K562 (cell line): ENCODE data around the gene GPR162. TPM values are rescaled to one million over a fixed set of nuclear protein-coding genes. Genes with fewer than 3 reads are reported as not detected.

ENCODE experiments used
- ATAC-seq: fragments of 200-7000 bp; cut with Tn5 transposase; 3 replicates; pipeline ENCODE4 v1.9.1; 2020; ENCODE audit warnings: moderate library complexity
- BruUV-seq: library from RNA; stranded (reverse); fragments of 400-500 nt; replicated peaks from 2 replicates; lab custom pipeline; 2021; lab: Mats Ljungman, UMichigan
- CTCF ChIA-PET: fragments of 300-600 bp; formaldehyde crosslinking; extraction: SDS; loops from one replicate; lab custom pipeline; 2021; ENCODE audit warnings: low intra/inter-chr PET ratio; lab: Yijun Ruan, JAX
- POLR2A ChIA-PET: fragments of 300-600, 350-650 bp; sonication (Branson Sonifier 250); formaldehyde crosslinking; extraction: SDS; loops from one replicate; lab custom pipeline; 2021; ENCODE audit warnings: antibody characterized with exemption, inconsistent platforms; lab: Yijun Ruan, JAX
- DNase-seq, 4 experiments: peaks; one replicate each; pipeline versions ENCODE4 v3.0.0 to v3.0.0-alpha.2; 2011 to 2018; ENCODE audit warnings: low spot score in 3 of 4, mixed read lengths in 3 of 4; ENCODE audit errors: extremely low read depth in 1 of 4
- FAIRE-seq: peaks from 2 replicates; lab custom pipeline; 2011; peaks lifted over from hg19 to GRCh38; lab: Jason Lieb, UNC
- H2AFZ ChIP-seq: 2 replicates; pipeline ENCODE4 v1.6.0; 2011; ENCODE audit warnings: low read depth, low read length, control low read depth, inconsistent platforms
- H3K27ac ChIP-seq: fragments of 200-600 bp; 3 replicates; pipeline ENCODE4 v1.8.0; 2011; ENCODE audit warnings: low read depth, mild to moderate bottlenecking, control low read depth, inconsistent platforms, low read length, moderate library complexity, mixed read lengths; ENCODE audit errors: extremely low read depth
- H3K27me3 ChIP-seq, 2 experiments: fragments of 300-600 bp in 1 of 2; 2 replicates in 1 of 2; 3 replicates in 1 of 2; pipeline versions ENCODE4 v1.6.0 to v1.8.0; 2011; ENCODE audit warnings: inconsistent platforms in 2 of 2, low read length in 2 of 2, mild to moderate bottlenecking in 1 of 2, mixed read lengths in 1 of 2, moderate library complexity in 1 of 2; ENCODE audit not compliant: control insufficient read depth in 2 of 2, insufficient read depth in 2 of 2
- H3K36me3 ChIP-seq: fragments of 300-600 bp; 3 replicates; pipeline ENCODE4 v1.8.0; 2011; ENCODE audit warnings: mild to moderate bottlenecking, low read length, inconsistent platforms; ENCODE audit not compliant: control insufficient read depth, insufficient read depth
- H3K4me1 ChIP-seq, 2 experiments: fragments of 200-600 bp in 1 of 2; replicated peaks in 1 of 2; 2 replicates in 1 of 2; 3 replicates in 1 of 2; pipeline versions ENCODE4 v1.5.1 to v1.8.0; 2011; ENCODE audit warnings: inconsistent platforms in 2 of 2, low read length in 2 of 2, mild to moderate bottlenecking in 1 of 2, mixed read lengths in 1 of 2, moderate library complexity in 1 of 2; ENCODE audit not compliant: control insufficient read depth in 2 of 2, insufficient read depth in 2 of 2
- H3K4me2 ChIP-seq: 2 replicates; pipeline ENCODE4 v1.6.1; 2011; ENCODE audit warnings: low read length, control low read depth, inconsistent platforms, mixed read lengths; ENCODE audit not compliant: insufficient read depth
- H3K4me3 ChIP-seq: fragments of 200-600 bp; sonication (generic), shearing (Covaris generic); 2 replicates; pipeline ENCODE4 v1.5.1; 2016; ENCODE audit warnings: control low read depth, inconsistent platforms
- H3K79me2 ChIP-seq: fragments of 200-600 bp; 3 replicates; pipeline ENCODE4 v1.8.0; 2011; ENCODE audit warnings: low read length, inconsistent platforms; ENCODE audit not compliant: control insufficient read depth, insufficient read depth
- H3K9ac ChIP-seq, 2 experiments: 2 replicates each; pipeline versions ENCODE4 v1.6.0 to v1.6.1; 2011; ENCODE audit warnings: low read depth in 2 of 2, low read length in 2 of 2, control low read depth in 1 of 2, inconsistent platforms in 1 of 2, mild to moderate bottlenecking in 1 of 2, mixed read lengths in 1 of 2; ENCODE audit not compliant: insufficient read depth in 1 of 2
- H3K9me1 ChIP-seq: one replicate; pipeline ENCODE4 v1.6.0; 2011; ENCODE audit warnings: inconsistent platforms, mild to moderate bottlenecking, low read length, moderate library complexity; ENCODE audit not compliant: control insufficient read depth, insufficient read depth
- H3K9me3 ChIP-seq: replicated peaks from 2 replicates; pipeline ENCODE4 v1.5.1; 2011; ENCODE audit warnings: low read depth, low read length, inconsistent platforms; ENCODE audit not compliant: control insufficient read depth, insufficient read depth
- H4K20me1 ChIP-seq: replicated peaks from 2 replicates; pipeline ENCODE4 v1.6.1; 2011; ENCODE audit warnings: low read length, inconsistent platforms, mixed read lengths; ENCODE audit not compliant: control insufficient read depth, insufficient read depth
- ATF1 ChIP-seq, 2 experiments: fragments of 450-650 bp in 1 of 2; IDR thresholded peaks; 2 replicates each; pipeline ENCODE4 v1.6.1; 2016; ENCODE audit warnings: missing compliant biosample characterization in 1 of 2, missing genetic modification characterization in 1 of 2
- CHD2 ChIP-seq: IDR thresholded peaks from 2 replicates; pipeline ENCODE4 v1.6.1; 2011; ENCODE audit warnings: low read depth, low read length
- EP300 ChIP-seq: IDR thresholded peaks from 2 replicates; pipeline ENCODE4 v1.6.1; 2012; ENCODE audit warnings: low read length, improper control_type of control experiment
- EWSR1 ChIP-seq: fragments of 450-650 bp; IDR thresholded peaks from 2 replicates; pipeline ENCODE4 v1.6.1; 2018; ENCODE audit warnings: borderline replicate concordance, mild to moderate bottlenecking, low read depth, moderate library complexity; ENCODE audit not compliant: partially characterized antibody
- HCFC1 ChIP-seq: IDR thresholded peaks from 2 replicates; pipeline ENCODE4 v1.6.1; 2012; ENCODE audit warnings: low read depth, low read length, improper control_type of control experiment
- MAFK ChIP-seq: IDR thresholded peaks from 2 replicates; pipeline ENCODE4 v1.6.1; 2011; ENCODE audit warnings: low read length, improper control_type of control experiment
- MBD2 ChIP-seq: sonication (generic); IDR thresholded peaks from 2 replicates; pipeline ENCODE4 v1.6.1; 2016; ENCODE audit warnings: low read depth, borderline replicate concordance
- NR3C1 ChIP-seq: sonication (generic); formaldehyde crosslinking; IDR thresholded peaks from 2 replicates; pipeline ENCODE4 v1.8.1; 2022; ENCODE audit warnings: missing genetic modification reagents
- PTRF ChIP-seq: fragments of 450-650 bp; IDR thresholded peaks from 2 replicates; pipeline ENCODE4 v1.6.1; 2016; ENCODE audit warnings: mild to moderate bottlenecking, missing genetic modification characterization, missing compliant biosample characterization
- SAP30 ChIP-seq: fragments of 200-600 bp; sonication (generic); IDR thresholded peaks from 2 replicates; pipeline ENCODE4 v1.6.1; 2012; ENCODE audit warnings: borderline replicate concordance, low read depth, mild to moderate bottlenecking, moderate library complexity, low read length, control low read depth, inconsistent platforms; ENCODE audit not compliant: insufficient read depth, poor library complexity, severe bottlenecking
- U2AF1 ChIP-seq: fragments of 200-400 bp; formaldehyde crosslinking; optimal IDR thresholded peaks from 2 replicates; pipeline ENCODE3; 2017; ENCODE audit warnings: mild to moderate bottlenecking, low read depth, low read length, moderate library complexity
- ZC3H8 ChIP-seq: fragments of 450-650 bp; IDR thresholded peaks from 2 replicates; pipeline ENCODE4 v1.6.1; 2017
- ZNF347 ChIP-seq: fragments of 450-650 bp; formaldehyde crosslinking; IDR thresholded peaks from 2 replicates; pipeline ENCODE4 v1.4.0; 2020; ENCODE audit warnings: low read depth, mild to moderate bottlenecking, moderate library complexity
- WGBS: fragments of 100-300 bp; shearing (Covaris generic); methylation state at CpG from one replicate; pipeline ENCODE4 v1.1.6; 2016; ENCODE audit warnings: low coverage, mixed read lengths; ENCODE audit not compliant: insufficient coverage; ENCODE audit errors: missing lambda C conversion rate; 5-methylcytosine and 5-hydroxymethylcytosine counted together
- in situ Hi-C: fragments of 300-500 bp; cut with MboI; formaldehyde crosslinking; loops from 4 replicates; pipeline ENCODE4 v1.15.0; 2018; ENCODE audit warnings: inconsistent platforms, mixed read lengths
- intact Hi-C: fragments of 100-400 bp; cut with micrococcal nuclease; formaldehyde crosslinking; loops from 2 replicates; pipeline ENCODE4 v1.14.2; 2022
- polyA plus RNA-seq, 8 experiments: library from polyadenylated mRNA; depleted of rRNA in 4 of 8; stranded (reverse) in 5 of 8; unstranded in 3 of 8; fragments of >200 nt; fragmentation: Nextera tagmentation in 2 of 8; fragmentation: Illumina TruSeq in 1 of 8; extraction: Ambion mirVana in 2 of 8; extraction: Trizol in 1 of 8; gene quantifications; 2 replicates each; pipeline versions ENCODE4 v1.2.1 to v1.2.3, GENCODE V29; 2011 to 2014; ENCODE audit warnings: inconsistent platforms in 1 of 8, missing spikeins in 1 of 8
- total RNA-seq, 7 experiments: library from RNA; depleted of rRNA in 6 of 7; stranded (reverse); fragments of >200 nt in 6 of 7; fragmentation: Illumina TruSeq in 2 of 7; extraction: Trizol in 2 of 7; gene quantifications; 2 replicates each; pipeline versions ENCODE4 v1.2.1 to v1.2.3, GENCODE V29; 2011 to 2021; ENCODE audit warnings: low replicate concordance in 1 of 7
- TF ChIP-seq, protein P1 (sequence below): fragments of 250-450 bp; sonication (Bioruptor Pico); IDR thresholded peaks from 2 replicates; pipeline ENCODE4 v1.9.0; 2021; ENCODE audit warnings: mild to moderate bottlenecking
- TF ChIP-seq, protein P2 (sequence below): sonication (generic); formaldehyde crosslinking; IDR thresholded peaks from 2 replicates; pipeline ENCODE4 v1.8.1; 2023; ENCODE audit warnings: mild to moderate bottlenecking, missing genetic modification reagents

GPR162 gene
- total and polyA plus RNA-seq, 9 of the 15 experiments (the other 6 are each of a cell fraction or from before 2014, with no cell fraction given): 0.65 to 1.8 (median 1.1) TPM; not detected in 2

DNA sequence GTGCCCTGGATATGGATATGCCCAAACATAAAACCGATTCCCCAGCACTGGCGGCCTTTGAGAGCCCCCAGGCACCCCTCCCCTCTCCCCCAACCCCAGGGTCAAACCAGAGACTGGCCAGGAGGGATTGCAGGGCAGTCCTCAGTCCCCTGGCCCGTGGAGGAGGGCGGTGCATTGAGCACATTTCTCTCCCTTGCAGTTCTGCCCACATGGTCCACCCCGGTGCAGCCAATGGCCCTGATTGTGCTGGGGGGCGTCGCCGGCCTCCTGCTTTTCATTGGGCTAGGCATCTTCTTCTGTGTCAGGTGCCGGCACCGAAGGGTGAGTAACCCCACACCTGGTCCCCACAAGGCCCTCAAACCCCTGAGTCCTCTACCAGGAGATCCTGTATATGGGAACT, 3.4 kb upstream of the GPR162 start:
- CTCF ChIA-PET: no interaction called here
- POLR2A ChIA-PET: interaction anchor here (0.5 kb wide), 1 partner anchor 23 kb away, joined by 3 read pairs; no protein-coding TSS in a partner anchor
- H3K27me3 ChIP-seq: no peaks in the 10 kb centered on the region

DNA sequence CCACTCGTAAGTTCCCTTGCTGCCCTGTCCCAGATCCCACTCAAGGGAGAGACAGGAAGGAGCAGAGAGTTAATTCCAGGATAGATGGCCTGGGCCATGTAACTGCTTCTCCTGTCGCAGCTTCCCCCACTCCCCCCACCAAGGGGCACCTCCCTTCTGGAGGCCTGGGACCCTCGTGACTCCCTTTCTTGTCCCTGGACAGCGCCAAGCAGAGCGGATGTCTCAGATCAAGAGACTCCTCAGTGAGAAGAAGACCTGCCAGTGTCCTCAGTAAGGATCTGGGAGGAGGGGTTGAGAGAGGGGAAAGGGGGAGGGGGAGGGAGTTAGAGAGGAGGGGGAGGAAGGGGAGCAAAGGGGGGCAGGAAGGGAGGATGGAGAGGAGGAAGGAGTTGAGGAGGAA, 3.0 kb upstream of the GPR162 start:
- no peak for DNase-seq
- BruUV-seq: no TSS peak
- no peak overlapping the region; a peak in 1 of 4 replicates for H3K9ac ChIP-seq
- H3K36me3 ChIP-seq: no peaks in the 10 kb centered on the region
- FAIRE-seq: no peak
- ChIA-PET CTCF (no interaction called here), POLR2A (interaction anchor here (0.5 kb wide), 1 partner anchor 23 kb away, joined by 3 read pairs; no protein-coding TSS in a partner anchor)
- no peak overlapping the region for H3K4me2 ChIP-seq
- H4K20me1 ChIP-seq: no peaks in the 10 kb centered on the region
- intact Hi-C loops: no loop called here
- in situ Hi-C loops: no loop called here
- no peak overlapping the region for H3K27ac ChIP-seq
- H3K9me1 ChIP-seq: no peaks in the 10 kb centered on the region
- no peak overlapping the region for H3K4me3 ChIP-seq
- no peaks in the 10 kb centered on the region for H3K79me2 ChIP-seq
- H3K27me3 ChIP-seq: no peaks in the 10 kb centered on the region
- H2AFZ ChIP-seq: no peak overlapping the region
- peaks cover 8 to 11% of the 10 kb centered on the region in 2 experiments; a peak in 4 of 5 replicates for H3K4me1 ChIP-seq
- no peaks in the 10 kb centered on the region for H3K9me3 ChIP-seq
- WGBS: 63% methylated on average over 4 of the region's 5 CpGs
- ATAC-seq: no peak
- no peak for TF ChIP-seq MBD2
- no peak for TF ChIP-seq ZNF347 (CRISPR knock-in tag)
- TF ChIP-seq, protein P1, sequence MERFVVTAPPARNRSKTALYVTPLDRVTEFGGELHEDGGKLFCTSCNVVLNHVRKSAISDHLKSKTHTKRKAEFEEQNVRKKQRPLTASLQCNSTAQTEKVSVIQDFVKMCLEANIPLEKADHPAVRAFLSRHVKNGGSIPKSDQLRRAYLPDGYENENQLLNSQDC (CRISPR knock-in tag): no peak
- no peak for TF ChIP-seq MAFK
- TF ChIP-seq EWSR1: no peak
- no peak for TF ChIP-seq U2AF1
- no peak for TF ChIP-seq SAP30
- no peak for TF ChIP-seq PTRF (tag)
- TF ChIP-seq ZC3H8: no peak
- TF ChIP-seq ATF1 (CRISPR knock-in tag; IDR thresholded peaks at IDR 0.05): no peak
- no peak for TF ChIP-seq ATF1 (tag; IDR thresholded peaks at IDR 0.05)
- no peak for TF ChIP-seq CHD2
- no peak for TF ChIP-seq NR3C1 (CRISPR knock-in tag)
- TF ChIP-seq, protein P2, sequence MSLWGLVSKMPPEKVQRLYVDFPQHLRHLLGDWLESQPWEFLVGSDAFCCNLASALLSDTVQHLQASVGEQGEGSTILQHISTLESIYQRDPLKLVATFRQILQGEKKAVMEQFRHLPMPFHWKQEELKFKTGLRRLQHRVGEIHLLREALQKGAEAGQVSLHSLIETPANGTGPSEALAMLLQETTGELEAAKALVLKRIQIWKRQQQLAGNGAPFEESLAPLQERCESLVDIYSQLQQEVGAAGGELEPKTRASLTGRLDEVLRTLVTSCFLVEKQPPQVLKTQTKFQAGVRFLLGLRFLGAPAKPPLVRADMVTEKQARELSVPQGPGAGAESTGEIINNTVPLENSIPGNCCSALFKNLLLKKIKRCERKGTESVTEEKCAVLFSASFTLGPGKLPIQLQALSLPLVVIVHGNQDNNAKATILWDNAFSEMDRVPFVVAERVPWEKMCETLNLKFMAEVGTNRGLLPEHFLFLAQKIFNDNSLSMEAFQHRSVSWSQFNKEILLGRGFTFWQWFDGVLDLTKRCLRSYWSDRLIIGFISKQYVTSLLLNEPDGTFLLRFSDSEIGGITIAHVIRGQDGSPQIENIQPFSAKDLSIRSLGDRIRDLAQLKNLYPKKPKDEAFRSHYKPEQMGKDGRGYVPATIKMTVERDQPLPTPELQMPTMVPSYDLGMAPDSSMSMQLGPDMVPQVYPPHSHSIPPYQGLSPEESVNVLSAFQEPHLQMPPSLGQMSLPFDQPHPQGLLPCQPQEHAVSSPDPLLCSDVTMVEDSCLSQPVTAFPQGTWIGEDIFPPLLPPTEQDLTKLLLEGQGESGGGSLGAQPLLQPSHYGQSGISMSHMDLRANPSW: no peak

More for the DNA sequence above, 3.4 kb upstream of the GPR162 start:
- no peak overlapping the region for H3K27ac ChIP-seq
- no peak for FAIRE-seq
- H3K9ac ChIP-seq: no peak overlapping the region
- no peak for DNase-seq
- no peak for TF ChIP-seq HCFC1
- no peak for TF ChIP-seq EP300
- H3K4me2 ChIP-seq: no peak overlapping the region
- ATAC-seq: no peak
- no peak overlapping the region for H2AFZ ChIP-seq
- intact Hi-C loops (no loop called here), in situ Hi-C loops (no loop called here)
- no TSS peak for BruUV-seq
- no peaks in the 10 kb centered on the region for H3K79me2 ChIP-seq
- no peaks in the 10 kb centered on the region for H4K20me1 ChIP-seq
- H3K36me3 ChIP-seq: no peaks in the 10 kb centered on the region
- no peak overlapping the region for H3K4me3 ChIP-seq
- H3K9me3 ChIP-seq: no peaks in the 10 kb centered on the region
- peaks cover 8 to 11% of the 10 kb centered on the region in 2 experiments; a peak in 4 of 5 replicates for H3K4me1 ChIP-seq
- H3K9me1 ChIP-seq: no peaks in the 10 kb centered on the region
- WGBS: 100% methylated on average over 1 of the region's 10 CpGs
